Mononuclear cell (primary cell): ENCODE measurements around the gene DAZAP1. TPM values are rescaled to one million over a fixed set of nuclear protein-coding genes. Genes with fewer than 3 reads are reported as not detected.
A peak's percentile ranks its signal among the peaks of the same experiment; 100 is the strongest.

Experiments
- H3K27me3 ChIP-seq: 2 replicates; pipeline ENCODE4 v1.6.0; 2011; ENCODE audit warnings: low read length, control low read depth; ENCODE audit not compliant: insufficient read depth
- H3K4me1 ChIP-seq: 2 replicates; pipeline ENCODE4 v1.5.1; 2011; ENCODE audit warnings: mild to moderate bottlenecking, low read length, control low read depth; ENCODE audit not compliant: insufficient read depth
- H3K4me3 ChIP-seq: 2 replicates; pipeline ENCODE4 v1.5.1; 2011; ENCODE audit warnings: mild to moderate bottlenecking, low read length, moderate library complexity
- H3K9me3 ChIP-seq: 2 replicates; pipeline ENCODE4 v1.5.1; 2011; ENCODE audit warnings: low read depth, mild to moderate bottlenecking, control low read depth, low read length
- total RNA-seq: library from RNA; depleted of rRNA; stranded (reverse); fragments of >200 nt; gene quantifications from one replicate; pipeline ENCODE4 v1.2.3, GENCODE V29; 2012

Gene DAZAP1
- total RNA-seq, 1 donor = 63.0 TPM

GRCh38 chr19:1370579-1371361 lies 36.6 kb upstream of the DAZAP1 start:
- Histone ChIP-seq H3K27me3 (no peaks in the 10 kb centered on the region), H3K9me3 (no peaks in the 10 kb centered on the region), H3K4me1 (peaks cover 23% of the 10 kb centered on the region), H3K4me3 (no peak overlapping the region)

GRCh38 chr19:1373042-1373533 lies 34.3 kb upstream of the DAZAP1 start:
- no peaks in the 10 kb centered on the region for H3K4me1 ChIP-seq
- H3K27me3 ChIP-seq = no peaks in the 10 kb centered on the region
- H3K4me3 ChIP-seq = no peak overlapping the region
- no peaks in the 10 kb centered on the region for H3K9me3 ChIP-seq

- H3K9me3 ChIP-seq = no peaks in the 10 kb centered on the region
- no peaks in the 10 kb centered on the region for H3K27me3 ChIP-seq
- no peaks in the 10 kb centered on the region for H3K4me1 ChIP-seq
These were observed 33.7 kb upstream of the DAZAP1 start for GRCh38 chr19:1373534-1374249.

GRCh38 chr19:1374250-1374577 lies 33.2 kb upstream of the DAZAP1 start:
- H3K9me3 ChIP-seq = no peaks in the 10 kb centered on the region
- H3K27me3 ChIP-seq = no peaks in the 10 kb centered on the region

More at GRCh38 chr19:1373534-1374249, 33.7 kb upstream of the DAZAP1 start:
- H3K4me3 ChIP-seq = no peak overlapping the region

GRCh38 chr19:1376415-1376805 lies 31.0 kb upstream of the DAZAP1 start:
- H3K27me3 ChIP-seq = no peaks in the 10 kb centered on the region
- no peak overlapping the region for H3K4me3 ChIP-seq
- no peaks in the 10 kb centered on the region for H3K4me1 ChIP-seq
- no peaks in the 10 kb centered on the region for H3K9me3 ChIP-seq

More at GRCh38 chr19:1374250-1374577, 33.2 kb upstream of the DAZAP1 start:
- Histone ChIP-seq H3K4me3 (no peak overlapping the region), H3K4me1 (no peaks in the 10 kb centered on the region)

- Histone ChIP-seq H3K9me3 (no peaks in the 10 kb centered on the region), H3K4me1 (no peaks in the 10 kb centered on the region), H3K4me3 (no peak overlapping the region), H3K27me3 (no peaks in the 10 kb centered on the region)
These were observed 30.0 kb upstream of the DAZAP1 start for GRCh38 chr19:1377176-1377964.

- Histone ChIP-seq H3K27me3 (no peaks in the 10 kb centered on the region), H3K9me3 (no peaks in the 10 kb centered on the region), H3K4me3 (no peak overlapping the region), H3K4me1 (no peaks in the 10 kb centered on the region)
These were observed 29.2 kb upstream of the DAZAP1 start for GRCh38 chr19:1377965-1378785.

- H3K4me3 ChIP-seq = no peak overlapping the region
- no peaks in the 10 kb centered on the region for H3K9me3 ChIP-seq
- H3K27me3 ChIP-seq = no peaks in the 10 kb centered on the region
- peaks cover 4% of the 10 kb centered on the region for H3K4me1 ChIP-seq
These were observed 28.1 kb upstream of the DAZAP1 start for GRCh38 chr19:1379126-1379905.

GRCh38 chr19:1379961-1380489 lies 27.4 kb upstream of the DAZAP1 start:
- H3K4me3 ChIP-seq = no peak overlapping the region
- peaks cover 11% of the 10 kb centered on the region for H3K4me1 ChIP-seq
- no peaks in the 10 kb centered on the region for H3K9me3 ChIP-seq
- H3K27me3 ChIP-seq = no peaks in the 10 kb centered on the region

- no peaks in the 10 kb centered on the region for H3K9me3 ChIP-seq
- peaks cover 13% of the 10 kb centered on the region for H3K4me1 ChIP-seq
- no peaks in the 10 kb centered on the region for H3K27me3 ChIP-seq
- H3K4me3 ChIP-seq = no peak overlapping the region
These were observed 25.1 kb upstream of the DAZAP1 start for GRCh38 chr19:1382250-1382649.

- no peaks in the 10 kb centered on the region for H3K27me3 ChIP-seq
- H3K4me1 ChIP-seq = peaks cover 13% of the 10 kb centered on the region
- no peaks in the 10 kb centered on the region for H3K9me3 ChIP-seq
- peak overlapping the region; percentile 71 for H3K4me3 ChIP-seq
These were observed 24.4 kb upstream of the DAZAP1 start for GRCh38 chr19:1383017-1383311.

GRCh38 chr19:1383312-1384084 lies 23.9 kb upstream of the DAZAP1 start, which contains the start of gene NDUFS7:
TSS of gene NDUFS7 (plus strand) at chr19:1383907. CDS start at chr19:1383927, 20 bp downstream.
- H3K9me3 ChIP-seq = no peaks in the 10 kb centered on the region
- peaks cover 13% of the 10 kb centered on the region for H3K4me1 ChIP-seq
- peak within 1 kb of the TSS; percentile 71 for H3K4me3 ChIP-seq
- H3K27me3 ChIP-seq = no peaks in the 10 kb centered on the region

GRCh38 chr19:1384085-1384462 lies 23.3 kb upstream of the DAZAP1 start:
- Histone ChIP-seq H3K4me1 (peaks cover 13% of the 10 kb centered on the region), H3K4me3 (peak overlapping the region; percentile 71), H3K27me3 (no peaks in the 10 kb centered on the region), H3K9me3 (no peaks in the 10 kb centered on the region)
